ENCODE data around the gene KDM6A. TPM values are rescaled to one million over a fixed set of nuclear protein-coding genes. Genes with fewer than 3 reads are reported as not detected.

KDM6A gene
- total and polyA plus RNA-seq, 2 of the 13 experiments (the other 11 are each of a cell fraction or from before 2014, with no cell fraction given): 16.7 to 18.2 TPM

- no peak overlapping the region for H2AFZ ChIP-seq (ENCODE audit: low read length)
- H3K27me3 ChIP-seq (ENCODE audit: control insufficient read depth in 1 of 2, insufficient read depth in 2 of 2, low read length in 2 of 2): no peaks in the 10 kb centered on the region
- no peaks in the 10 kb centered on the region for H3K9me3 ChIP-seq (ENCODE audit: low read length)
- no peak overlapping the region for H3K27ac ChIP-seq (ENCODE audit: extremely low read length, insufficient read depth, low read length)
- peaks cover 28% of the 10 kb centered on the region for H3K4me1 ChIP-seq (ENCODE audit: insufficient read depth, low read length)
- ATAC-seq (no peak), DNase-seq (ENCODE audit: low spot score) (no peak), FAIRE-seq (no peak)
- H3K36me3 ChIP-seq (replicated peaks in 1 of 2; ENCODE audit: control insufficient read depth in 1 of 2, insufficient read depth in 2 of 2, low read length in 2 of 2): no peaks in the 10 kb centered on the region
- no peak overlapping the region for H3K9ac ChIP-seq (ENCODE audit: insufficient read depth, low read depth, low read length)
- CTCF ChIA-PET (ENCODE audit: low intra/inter-chr PET ratio, low total read pairs): no interaction called here
- intact Hi-C loops (cut with micrococcal nuclease; ENCODE audit: unreplicated experiment): no loop called here
- WGBS (ENCODE audit: low lambda C conversion rate): 92% methylated on average over 3 of the region's 3 CpGs
- no TSS peak for BruUV-seq (replicated peaks)
- no peak overlapping the region for H3K4me3 ChIP-seq (replicated peaks in 1 of 3; ENCODE audit: insufficient read depth in 1 of 3, low read depth in 2 of 3, low read length in 3 of 3)
- peaks cover 84% of the 10 kb centered on the region for H3K79me2 ChIP-seq (ENCODE audit: insufficient read depth, low read length)
- peaks cover 21% of the 10 kb centered on the region; the same call in 1 of the 2 replicates for H4K20me1 ChIP-seq (ENCODE audit: insufficient read depth, low read length)
- H3K4me2 ChIP-seq (ENCODE audit: low read depth, low read length): no peak overlapping the region
- in situ Hi-C loops (cut with HindIII; ENCODE audit: extremely low pct_ligation_motif_present, low pct_unique_long_range_greater_than_20kb): no loop called here
- POLR2A ChIA-PET: no interaction called here
- TF ChIP-seq ZBTB25 (CRISPR knock-in tag; IDR thresholded peaks at IDR 0.05) (no peak), RFX1 (IDR thresholded peaks at IDR 0.05) (no peak), KMT2A (CRISPR knock-in tag; IDR thresholded peaks at IDR 0.05) (no peak), RNF219 (CRISPR knock-in tag; IDR thresholded peaks at IDR 0.05) (no peak), HDAC1 (CRISPR knock-in tag; IDR thresholded peaks at IDR 0.05) (no peak), TP53 (CRISPR knock-in tag; conservative IDR thresholded peaks at IDR 0.05) (no peak), ZNF609 (CRISPR knock-in tag; IDR thresholded peaks at IDR 0.05; ENCODE audit: borderline replicate concordance) (no peak), SALL2 (CRISPR knock-in tag; IDR thresholded peaks at IDR 0.05) (no peak), RNF2 (conservative IDR thresholded peaks at IDR 0.05; ENCODE audit: low read depth) (no peak), ZFP37 (CRISPR knock-in tag; IDR thresholded peaks at IDR 0.05; ENCODE audit: borderline replicate concordance) (no peak), MYNN (CRISPR knock-in tag; IDR thresholded peaks at IDR 0.05; ENCODE audit: low read depth) (no peak), ZNF282 (IDR thresholded peaks at IDR 0.05; ENCODE audit: partially characterized antibody) (no peak), ZNF597 (CRISPR knock-in tag; IDR thresholded peaks at IDR 0.05) (no peak), ZNF784 (CRISPR knock-in tag; IDR thresholded peaks at IDR 0.05; ENCODE audit: borderline replicate concordance) (no peak), ZNF878 (CRISPR knock-in tag; IDR thresholded peaks at IDR 0.05) (no peak), HDAC6 (IDR thresholded peaks at IDR 0.05; ENCODE audit: low read depth, low read length) (no peak), TAF1 (CRISPR knock-in tag; IDR thresholded peaks at IDR 0.05) (no peak)
These were observed 81.6 kb downstream of the KDM6A start for GRCh38 chrX:44954562-44954961.
